Tibial artery (tissue), 4 donors: ENCODE measurements around the gene TBC1D10B.

Source experiments
- DNase-seq, 2 donors: peaks; one replicate each; pipeline ENCODE4 v3.0.0-alpha.2; 2019
- H3K27ac ChIP-seq, 2 donors: fragments of 200-600 bp; sonication (generic) in 1 of 2; 1 replicate in 1 of 2; 2 replicates in 1 of 2; pipeline ENCODE4 v1.5.1; 2018 to 2019; ENCODE audit warnings: mild to moderate bottlenecking in 1 of 2
- H3K27me3 ChIP-seq, 2 donors: fragments of 200-600 bp; sonication (generic) in 1 of 2; one replicate each; pipeline versions ENCODE4 v1.5.1 to v1.6.0; 2016 to 2019
- H3K36me3 ChIP-seq, 3 donors: fragments of 200-600 bp; sonication (generic) in 2 of 3; one replicate each; pipeline ENCODE4 v1.5.1; 2016 to 2019; ENCODE audit warnings: mild to moderate bottlenecking in 2 of 3
- H3K4me1 ChIP-seq, 4 donors: fragments of 200-600 bp; sonication (generic) in 2 of 4; 1 replicate in 3 of 4; 2 replicates in 1 of 4; pipeline ENCODE4 v1.5.1; 2016 to 2019
- H3K4me3 ChIP-seq, 2 donors: fragments of 200-600 bp; sonication (generic) in 1 of 2; 1 replicate in 1 of 2; 2 replicates in 1 of 2; pipeline ENCODE4 v1.5.1; 2018 to 2019; ENCODE audit warnings: mild to moderate bottlenecking in 2 of 2
- H3K9me3 ChIP-seq, 3 donors: fragments of 200-600 bp; sonication (generic) in 1 of 3; one replicate each; pipeline ENCODE4 v1.5.1; 2016 to 2019
- intact Hi-C: fragments of 100-400 bp; cut with DNase I; formaldehyde crosslinking; loops from one replicate; pipeline ENCODE4 v1.15.0; 2023; ENCODE audit warnings: low total_unique reads
- TF ChIP-seq, protein P1 (sequence below), 2 experiments: fragments of 200-600 bp in 1 of 2; fragments of 450-650 bp in 1 of 2; IDR thresholded peaks; one replicate each; pipeline ENCODE4 v1.5.1; 2017 to 2019; ENCODE audit warnings: antibody characterized with exemption in 2 of 2, mild to moderate bottlenecking in 1 of 2, moderate library complexity in 1 of 2

TBC1D10B gene, protein sequence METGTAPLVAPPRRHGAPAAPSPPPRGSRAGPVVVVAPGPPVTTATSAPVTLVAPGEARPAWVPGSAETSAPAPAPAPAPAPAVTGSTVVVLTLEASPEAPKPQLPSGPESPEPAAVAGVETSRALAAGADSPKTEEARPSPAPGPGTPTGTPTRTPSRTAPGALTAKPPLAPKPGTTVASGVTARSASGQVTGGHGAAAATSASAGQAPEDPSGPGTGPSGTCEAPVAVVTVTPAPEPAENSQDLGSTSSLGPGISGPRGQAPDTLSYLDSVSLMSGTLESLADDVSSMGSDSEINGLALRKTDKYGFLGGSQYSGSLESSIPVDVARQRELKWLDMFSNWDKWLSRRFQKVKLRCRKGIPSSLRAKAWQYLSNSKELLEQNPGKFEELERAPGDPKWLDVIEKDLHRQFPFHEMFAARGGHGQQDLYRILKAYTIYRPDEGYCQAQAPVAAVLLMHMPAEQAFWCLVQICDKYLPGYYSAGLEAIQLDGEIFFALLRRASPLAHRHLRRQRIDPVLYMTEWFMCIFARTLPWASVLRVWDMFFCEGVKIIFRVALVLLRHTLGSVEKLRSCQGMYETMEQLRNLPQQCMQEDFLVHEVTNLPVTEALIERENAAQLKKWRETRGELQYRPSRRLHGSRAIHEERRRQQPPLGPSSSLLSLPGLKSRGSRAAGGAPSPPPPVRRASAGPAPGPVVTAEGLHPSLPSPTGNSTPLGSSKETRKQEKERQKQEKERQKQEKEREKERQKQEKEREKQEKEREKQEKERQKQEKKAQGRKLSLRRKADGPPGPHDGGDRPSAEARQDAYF

DNA sequence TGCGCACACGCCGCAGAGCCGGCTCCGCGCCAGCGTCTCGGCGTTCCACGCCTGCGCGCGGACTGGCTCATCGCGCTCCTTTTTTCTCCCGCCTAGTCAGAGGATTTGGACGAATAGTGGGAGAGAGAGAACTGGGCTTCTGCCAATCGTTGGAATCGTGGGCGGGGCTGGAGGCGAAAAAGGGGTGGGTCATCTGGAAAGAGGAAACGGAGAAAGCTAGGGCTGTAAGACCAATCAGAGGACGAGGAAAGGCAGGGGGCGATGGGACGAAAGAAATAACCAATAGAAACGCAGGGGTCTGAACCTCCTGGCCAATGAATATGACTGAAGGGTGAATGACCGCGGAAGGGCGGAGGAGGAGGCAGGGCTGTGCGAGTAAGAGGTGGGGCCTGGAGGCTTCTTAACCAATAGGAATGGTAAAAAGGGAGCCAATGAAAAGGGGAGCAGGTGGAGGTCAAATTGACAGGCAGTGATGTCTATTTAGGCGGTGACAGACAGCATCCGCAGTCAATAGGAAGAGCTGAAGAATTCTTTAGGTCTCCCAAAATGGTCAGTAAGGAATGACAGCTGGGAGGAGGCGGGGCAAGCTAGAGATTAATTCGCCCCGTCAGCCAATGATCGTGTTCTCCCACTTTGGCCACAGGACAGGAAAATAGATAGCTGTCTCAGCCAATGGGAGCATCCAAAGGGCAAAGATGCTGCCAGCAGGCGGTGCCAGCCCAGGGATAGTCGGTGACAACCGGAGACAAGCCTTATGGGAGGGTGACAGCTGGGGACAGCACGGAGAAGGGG is at the start of gene TBC1D10B:
TBC1D10B (minus strand) TSS at position 39 of the 792 bp plus-strand sequence. CDS start 311 bp downstream, outside the sequence.
- TF ChIP-seq, protein P1, sequence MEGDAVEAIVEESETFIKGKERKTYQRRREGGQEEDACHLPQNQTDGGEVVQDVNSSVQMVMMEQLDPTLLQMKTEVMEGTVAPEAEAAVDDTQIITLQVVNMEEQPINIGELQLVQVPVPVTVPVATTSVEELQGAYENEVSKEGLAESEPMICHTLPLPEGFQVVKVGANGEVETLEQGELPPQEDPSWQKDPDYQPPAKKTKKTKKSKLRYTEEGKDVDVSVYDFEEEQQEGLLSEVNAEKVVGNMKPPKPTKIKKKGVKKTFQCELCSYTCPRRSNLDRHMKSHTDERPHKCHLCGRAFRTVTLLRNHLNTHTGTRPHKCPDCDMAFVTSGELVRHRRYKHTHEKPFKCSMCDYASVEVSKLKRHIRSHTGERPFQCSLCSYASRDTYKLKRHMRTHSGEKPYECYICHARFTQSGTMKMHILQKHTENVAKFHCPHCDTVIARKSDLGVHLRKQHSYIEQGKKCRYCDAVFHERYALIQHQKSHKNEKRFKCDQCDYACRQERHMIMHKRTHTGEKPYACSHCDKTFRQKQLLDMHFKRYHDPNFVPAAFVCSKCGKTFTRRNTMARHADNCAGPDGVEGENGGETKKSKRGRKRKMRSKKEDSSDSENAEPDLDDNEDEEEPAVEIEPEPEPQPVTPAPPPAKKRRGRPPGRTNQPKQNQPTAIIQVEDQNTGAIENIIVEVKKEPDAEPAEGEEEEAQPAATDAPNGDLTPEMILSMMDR (IDR thresholded peaks at IDR 0.05) = peak; percentile 14 to 21
- Histone ChIP-seq H3K4me1 (peaks cover 0 to 40% (median 27%) of the 10 kb centered on the region in 4 donors), H3K36me3 (peaks cover 0 to 5% (median 3%) of the 10 kb centered on the region in 3 donors), H3K9me3 (no peaks in the 10 kb centered on the region), H3K27me3 (peaks cover 0 to 3% of the 10 kb centered on the region in 2 donors), H3K27ac (peak within 1 kb of the TSS; percentile 88 to 89), H3K4me3 (peak within 1 kb of the TSS; percentile 76 to 88)
- intact Hi-C loops = no loop called here
- peak; percentile 98 to 100 for DNase-seq

DNA sequence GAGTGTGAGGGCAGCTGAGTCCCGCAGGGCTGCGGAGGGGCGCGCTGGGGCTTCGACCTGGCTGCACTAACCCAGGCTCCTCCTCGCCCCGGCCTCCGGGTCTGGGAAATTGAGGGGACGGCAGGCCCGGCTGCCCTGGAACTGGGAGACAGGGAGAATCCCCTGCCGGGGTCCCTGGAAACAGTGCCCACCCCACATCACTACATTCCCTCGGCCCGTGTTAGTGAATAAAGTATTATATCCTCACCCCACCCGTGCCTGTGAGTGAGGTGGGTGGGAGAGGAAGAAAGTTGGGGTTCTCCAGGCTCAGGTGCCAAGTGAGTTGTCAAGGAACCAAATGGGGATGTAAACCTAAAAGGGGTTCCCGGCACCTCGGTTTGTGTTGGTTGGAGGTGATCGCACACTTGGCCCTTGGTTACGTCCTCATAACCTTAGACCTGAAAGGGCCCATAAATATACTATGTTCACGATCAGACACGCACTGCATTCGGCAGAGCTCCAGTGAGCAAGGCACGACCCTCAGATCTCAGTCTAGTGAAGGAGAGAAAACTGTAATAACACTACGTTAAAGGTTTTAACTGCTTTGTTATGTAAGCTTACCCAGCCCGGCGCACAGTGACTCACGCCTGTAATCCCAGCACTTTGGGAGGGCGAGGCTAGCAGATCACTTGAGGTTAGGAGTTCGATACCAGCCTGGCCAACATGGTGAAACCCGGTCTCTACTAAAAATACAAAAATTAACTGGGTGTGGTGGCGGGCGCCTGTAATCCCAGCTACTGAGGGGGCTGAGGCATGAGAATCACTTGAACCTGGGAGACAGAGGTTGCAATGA is 48.3 kb upstream of the TBC1D10B start:
- Histone ChIP-seq H3K27ac (peak overlapping the region; percentile 53 to 78), H3K9me3 (no peaks in the 10 kb centered on the region)

DNA sequence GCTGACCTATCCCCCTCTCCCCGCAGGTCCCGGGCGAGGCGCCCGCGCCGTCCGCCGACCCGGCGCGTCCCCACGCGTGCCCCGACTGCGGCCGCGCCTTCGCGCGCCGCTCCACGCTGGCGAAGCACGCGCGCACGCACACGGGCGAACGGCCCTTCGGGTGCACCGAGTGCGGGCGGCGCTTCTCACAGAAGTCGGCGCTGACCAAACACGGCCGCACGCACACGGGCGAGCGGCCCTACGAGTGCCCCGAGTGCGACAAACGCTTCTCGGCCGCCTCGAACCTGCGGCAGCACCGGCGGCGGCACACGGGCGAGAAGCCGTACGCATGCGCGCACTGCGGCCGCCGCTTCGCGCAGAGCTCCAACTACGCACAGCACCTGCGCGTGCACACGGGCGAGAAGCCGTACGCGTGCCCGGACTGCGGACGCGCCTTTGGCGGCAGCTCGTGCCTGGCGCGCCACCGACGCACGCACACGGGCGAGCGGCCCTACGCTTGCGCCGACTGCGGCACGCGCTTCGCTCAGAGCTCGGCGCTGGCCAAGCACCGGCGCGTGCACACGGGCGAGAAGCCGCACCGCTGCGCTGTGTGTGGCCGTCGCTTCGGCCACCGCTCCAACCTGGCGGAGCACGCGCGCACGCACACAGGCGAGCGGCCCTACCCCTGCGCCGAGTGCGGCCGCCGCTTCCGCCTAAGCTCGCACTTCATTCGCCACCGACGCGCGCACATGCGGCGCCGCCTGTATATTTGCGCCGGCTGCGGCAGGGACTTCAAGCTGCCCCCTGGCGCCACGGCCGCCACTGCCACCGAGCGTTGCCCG is 47.4 kb upstream of the TBC1D10B start:
- peak overlapping the region; percentile 57 to 68 for H3K4me3 ChIP-seq

More for the DNA sequence above, 48.3 kb upstream of the TBC1D10B start:
- no peak for DNase-seq
- no peaks in the 10 kb centered on the region for H3K27me3 ChIP-seq
- TF ChIP-seq, protein P1 (IDR thresholded peaks at IDR 0.05) = no peak
- peaks cover 6 to 35% (median 7%) of the 10 kb centered on the region in 3 donors for H3K36me3 ChIP-seq
- peaks cover 0 to 14% (median 6%) of the 10 kb centered on the region in 4 donors for H3K4me1 ChIP-seq
- peak overlapping the region; percentile 57 to 68 for H3K4me3 ChIP-seq
- intact Hi-C loops = no loop called here

More for the DNA sequence above, 47.4 kb upstream of the TBC1D10B start:
- Histone ChIP-seq H3K27me3 (no peaks in the 10 kb centered on the region), H3K27ac (peak overlapping the region; percentile 53 to 78), H3K36me3 (peaks cover 0 to 31% (median under 1%) of the 10 kb centered on the region in 3 donors), H3K4me1 (peaks cover 0 to 14% (median 6%) of the 10 kb centered on the region in 4 donors), H3K9me3 (no peaks in the 10 kb centered on the region)
- TF ChIP-seq, protein P1 (IDR thresholded peaks at IDR 0.05) = no peak
- intact Hi-C loops = no loop called here
- DNase-seq = peak; percentile 51 to 79
